Astrocyte of the hippocampus (primary cell): ENCODE results near the gene SPATA20.

ENCODE experiments used
- DNase-seq: peaks from one replicate; pipeline ENCODE4 v3.0.0; 2011; ENCODE audit warnings: low read depth, low spot score

Gene SPATA20

DNA sequence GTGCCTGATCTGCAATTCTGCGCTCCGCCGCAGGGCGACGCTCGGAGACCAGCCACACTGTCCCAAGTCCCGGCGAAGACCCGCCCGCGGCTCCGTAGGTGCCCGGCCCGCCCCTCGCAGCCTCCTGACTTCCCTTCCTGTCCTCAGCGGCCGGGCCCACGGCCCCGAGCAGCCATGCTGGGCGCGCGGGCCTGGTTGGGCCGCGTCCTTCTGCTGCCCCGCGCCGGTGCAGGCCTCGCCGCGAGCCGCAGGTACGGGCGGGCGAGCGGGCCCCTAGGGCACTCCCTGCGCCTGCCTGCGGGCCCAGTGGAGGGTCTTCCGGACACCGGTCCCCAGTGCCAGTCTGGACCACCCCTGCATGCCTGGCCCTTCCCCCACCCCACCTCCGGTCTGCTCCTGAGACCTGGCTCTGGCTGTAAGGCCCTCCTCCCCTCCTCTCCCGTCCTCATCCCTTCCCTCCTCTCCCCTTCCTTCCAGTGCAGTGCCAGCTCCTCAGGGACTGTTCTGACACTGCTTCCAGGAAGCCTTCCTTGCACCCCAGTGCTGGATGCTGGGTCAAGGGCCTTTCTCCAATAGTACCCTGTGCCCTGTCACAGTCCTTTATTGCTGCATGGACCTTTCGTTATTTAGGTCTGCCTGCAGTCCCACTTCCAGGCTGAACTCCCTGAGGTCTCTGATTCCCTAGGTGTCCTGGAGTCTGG lies at the start of gene SPATA20:
Gene SPATA20 (plus strand): TSS at position 140 of the 701 bp plus-strand sequence. CDS start 35 bp downstream, at position 175.
- peak; percentile 97 for DNase-seq

DNA sequence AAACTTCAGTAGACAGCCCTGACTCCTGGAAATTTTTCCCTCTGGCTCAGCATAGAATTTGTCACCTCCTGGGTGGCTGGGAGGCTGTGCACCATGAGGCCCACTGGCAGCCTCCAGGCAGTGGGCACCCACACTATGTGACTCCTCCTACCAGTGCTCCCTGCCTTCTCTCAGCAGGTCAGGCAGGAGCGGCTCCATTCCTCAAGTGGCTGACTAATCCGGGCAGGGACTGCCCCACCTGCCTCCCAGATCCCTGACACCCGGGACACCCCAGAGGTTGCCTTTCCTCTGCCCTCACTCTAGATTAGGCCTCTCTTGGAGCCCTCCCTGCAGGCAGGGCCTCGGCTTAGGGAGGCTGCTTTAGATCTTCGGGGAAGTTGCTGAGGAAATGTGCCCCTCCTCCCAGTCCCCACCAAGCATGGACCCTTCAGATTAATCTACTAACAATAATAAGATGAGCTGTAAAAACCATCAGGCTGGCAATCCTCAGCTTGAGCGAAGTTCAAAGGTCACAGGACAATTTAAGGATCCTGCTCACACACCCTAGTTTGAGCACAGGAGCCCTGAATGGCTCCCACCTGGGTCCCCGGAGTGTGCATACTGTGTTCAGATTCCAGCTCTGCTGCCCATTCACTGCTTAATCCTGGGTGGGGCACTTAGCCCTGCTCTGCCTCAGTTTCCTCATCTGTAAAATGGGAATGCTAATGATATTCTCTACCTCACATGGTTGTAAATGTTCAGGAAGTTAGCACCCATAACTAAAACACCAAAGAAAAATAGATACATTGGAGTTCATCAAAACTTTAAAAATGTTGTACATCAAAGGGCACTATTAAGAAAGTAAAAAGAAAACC lies 48.7 kb upstream of the SPATA20 start:
- no peak for DNase-seq

DNA sequence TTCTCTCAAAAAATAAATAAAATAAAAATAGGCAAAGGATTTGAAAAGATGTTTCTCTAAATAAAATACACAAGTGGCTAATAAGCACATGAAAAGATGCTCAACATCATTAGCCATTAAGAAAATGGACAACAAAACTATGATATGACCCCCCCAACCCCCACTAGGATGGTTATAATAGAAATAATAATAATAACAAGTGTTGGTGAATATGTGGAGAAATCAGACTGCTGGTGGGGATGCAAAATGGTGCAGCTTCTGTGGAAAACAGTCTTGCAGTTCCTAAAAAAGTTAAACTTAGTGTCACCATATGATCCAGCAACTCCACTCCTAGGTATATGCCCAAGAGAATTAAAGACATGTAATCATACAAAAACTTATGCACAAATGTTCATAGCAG lies 47.7 kb upstream of the SPATA20 start:
- no peak for DNase-seq

DNA sequence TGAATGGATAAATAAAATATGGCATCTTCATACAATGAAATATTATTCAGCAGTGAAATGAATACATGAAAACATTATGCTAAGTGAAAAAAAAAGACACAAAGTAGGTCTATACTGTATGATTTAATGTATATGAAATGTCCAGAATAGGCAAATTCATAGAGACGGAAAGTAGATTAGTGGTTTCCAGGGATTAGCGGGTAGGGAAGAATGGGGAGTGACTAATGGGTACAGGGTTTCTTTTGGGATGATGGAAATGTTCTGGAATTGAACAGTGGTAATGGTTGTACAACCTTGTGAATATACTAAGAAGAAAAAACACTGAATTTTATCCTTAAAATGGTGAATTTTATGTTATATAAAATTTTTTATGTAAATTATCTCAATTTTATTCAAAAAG lies 47.3 kb upstream of the SPATA20 start:
- no peak for DNase-seq

DNA sequence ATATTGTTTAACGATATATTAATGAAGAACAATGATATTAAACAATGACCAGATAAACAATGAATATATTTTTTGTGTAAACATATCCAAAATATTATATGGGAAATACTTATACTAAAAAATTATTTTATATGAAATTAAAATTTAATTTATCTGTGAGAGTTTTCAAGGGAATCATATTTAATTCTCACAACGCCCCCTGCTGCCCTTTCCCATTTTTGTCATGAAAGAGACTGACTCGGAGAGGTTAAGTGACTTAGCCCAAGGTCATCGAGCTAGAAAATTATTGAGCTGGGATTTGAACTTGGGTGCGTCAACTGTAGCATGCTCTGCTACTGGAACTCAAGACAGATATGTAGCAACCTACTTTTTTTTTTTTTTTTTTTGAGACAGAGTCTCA lies 45.9 kb upstream of the SPATA20 start:
- DNase-seq = no peak

DNA sequence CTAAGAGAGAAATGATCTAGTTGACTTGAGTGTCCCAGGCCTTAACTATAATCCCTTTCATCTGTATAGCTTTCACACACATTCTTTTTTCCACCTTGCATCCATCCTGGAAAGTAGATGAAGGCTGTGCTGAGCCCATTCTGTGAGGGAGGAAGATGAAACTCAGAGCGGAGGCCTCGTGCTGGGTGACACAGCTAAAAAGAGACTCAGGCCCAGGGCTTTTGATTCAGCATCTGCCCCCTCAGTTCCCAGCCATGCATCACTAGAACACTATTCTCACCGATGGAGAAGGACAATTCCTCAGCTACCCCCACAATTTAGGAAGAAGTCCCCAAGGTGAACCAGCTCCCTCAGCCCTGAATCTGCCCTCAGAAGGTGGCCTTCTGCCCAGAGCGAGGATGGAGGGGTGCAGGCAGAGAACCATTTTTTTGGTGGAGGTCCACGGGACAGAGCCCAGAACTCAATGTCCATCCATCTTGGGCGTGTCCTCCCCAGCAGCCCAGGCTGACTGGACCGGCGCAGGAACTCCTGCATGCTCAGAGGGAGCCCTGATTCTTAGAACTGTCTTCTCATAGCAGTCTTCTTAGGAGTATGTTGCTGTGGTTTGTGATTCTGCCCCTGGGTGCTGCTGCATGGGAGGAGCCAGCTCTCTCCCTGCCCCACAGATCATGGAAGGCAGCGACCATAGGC lies 44.5 kb upstream of the SPATA20 start:
- DNase-seq = no peak

DNA sequence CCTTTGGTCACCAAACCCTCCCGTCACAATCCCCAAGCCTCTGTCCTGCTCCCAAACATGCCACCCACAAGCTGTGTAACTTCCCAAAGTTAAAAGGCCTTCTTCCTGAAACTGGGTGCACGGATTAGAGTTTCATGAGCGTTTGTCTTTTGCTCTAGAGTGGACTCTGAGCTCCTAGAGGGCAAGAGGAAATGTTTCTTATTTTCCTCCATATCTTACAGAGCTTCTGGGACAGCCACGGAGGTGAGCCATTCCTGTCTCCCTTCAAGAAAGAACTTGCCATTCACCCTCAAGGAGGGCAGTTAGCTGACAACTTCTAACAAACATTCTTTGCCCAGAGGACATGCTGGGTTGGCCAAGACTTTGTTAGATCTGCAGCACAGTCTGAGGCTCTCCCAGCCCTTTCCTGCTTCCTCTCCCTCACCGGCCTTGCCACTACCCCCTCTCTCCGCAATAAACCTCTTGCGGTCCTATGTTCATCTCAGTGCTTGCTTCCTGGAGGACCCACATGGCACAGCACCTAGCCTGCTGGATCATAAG lies 41.3 kb upstream of the SPATA20 start:
- no peak for DNase-seq

GRCh38 chr17:50506298-50506697 lies 40.7 kb upstream of the SPATA20 start:
- DNase-seq = no peak

DNA sequence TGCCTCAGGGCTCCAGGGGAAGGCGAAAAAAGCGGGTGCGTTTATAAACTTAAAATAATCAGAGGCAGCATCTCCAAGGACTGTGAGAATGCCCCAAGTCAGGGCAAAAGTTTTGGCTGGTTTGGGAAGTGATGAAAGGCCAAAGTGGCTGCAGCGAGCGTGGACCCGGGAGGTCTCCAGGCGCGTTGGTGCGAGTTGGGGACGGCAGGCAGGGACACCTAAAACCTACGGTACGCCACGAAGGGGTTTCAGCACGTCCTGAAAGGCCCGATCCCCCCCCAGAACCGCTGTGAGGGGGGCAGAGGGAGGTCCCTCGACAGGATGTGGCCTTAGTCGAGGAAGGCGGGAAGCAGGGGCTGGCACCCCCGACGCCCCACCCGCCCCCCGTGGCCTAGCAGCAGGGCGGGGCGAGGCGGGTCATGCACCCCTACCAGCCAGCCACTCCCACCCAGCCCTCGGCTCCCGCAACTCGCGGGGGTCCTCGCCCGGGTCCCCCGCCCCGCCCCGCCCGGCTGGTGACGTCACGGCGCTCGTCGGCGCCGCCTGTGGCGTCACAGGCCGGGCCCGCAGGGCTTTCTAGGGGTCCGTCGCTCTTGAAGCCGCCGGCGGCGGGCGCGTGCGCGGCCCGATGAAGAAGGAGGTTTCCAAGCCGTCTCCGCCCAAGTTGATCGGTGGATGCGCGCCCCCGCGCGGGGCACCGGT lies 39.0 kb upstream of the SPATA20 start, which contains the start of gene MYCBPAP:
Gene MYCBPAP (plus strand): TSS at position 569 of the 702 bp plus-strand sequence. CDS start 236 bp downstream, outside the sequence.
- DNase-seq = peak; percentile 91

DNA sequence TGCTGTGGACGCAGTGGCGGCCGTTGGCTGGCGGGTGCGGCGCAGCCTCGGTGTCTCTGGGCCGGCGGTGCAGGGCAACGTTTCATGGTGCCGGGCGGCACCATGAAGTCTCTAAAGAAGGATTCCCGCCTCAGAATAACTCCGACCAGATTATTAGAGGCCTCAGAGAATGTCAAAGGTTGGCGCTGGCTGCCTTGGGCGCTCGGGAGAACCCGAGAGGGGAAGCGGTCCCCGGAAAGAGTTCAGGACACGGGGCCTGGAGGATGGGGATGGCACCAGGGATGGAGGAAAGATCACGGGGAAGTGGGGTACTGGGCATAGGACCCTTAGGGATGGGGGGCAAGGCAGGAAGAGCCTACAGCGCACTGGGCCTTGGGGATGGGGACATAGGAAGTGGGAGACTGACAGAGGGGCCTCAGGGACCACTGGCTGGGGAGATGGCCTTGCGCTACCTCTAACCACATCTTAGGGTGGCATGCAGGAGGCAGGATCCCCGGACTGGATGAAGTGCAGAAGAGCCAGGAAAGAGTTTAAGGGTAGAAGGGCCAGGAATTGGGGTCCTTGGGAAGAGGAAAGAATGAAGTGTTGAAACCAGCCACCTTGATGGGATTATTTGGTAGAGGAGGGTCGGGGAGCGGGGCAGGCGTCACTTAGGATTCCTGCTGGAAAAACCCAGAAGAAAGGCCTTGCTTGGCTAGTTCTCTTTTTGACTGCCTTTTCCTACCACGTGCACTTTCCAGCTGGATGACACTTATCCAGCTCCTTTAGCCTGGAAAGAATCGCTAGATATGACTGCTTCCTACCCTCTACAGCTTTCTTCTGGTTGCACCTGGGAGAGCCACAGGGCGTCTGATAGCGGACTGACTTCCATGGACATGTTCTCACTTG lies 38.2 kb upstream of the SPATA20 start:
- DNase-seq = no peak

DNA sequence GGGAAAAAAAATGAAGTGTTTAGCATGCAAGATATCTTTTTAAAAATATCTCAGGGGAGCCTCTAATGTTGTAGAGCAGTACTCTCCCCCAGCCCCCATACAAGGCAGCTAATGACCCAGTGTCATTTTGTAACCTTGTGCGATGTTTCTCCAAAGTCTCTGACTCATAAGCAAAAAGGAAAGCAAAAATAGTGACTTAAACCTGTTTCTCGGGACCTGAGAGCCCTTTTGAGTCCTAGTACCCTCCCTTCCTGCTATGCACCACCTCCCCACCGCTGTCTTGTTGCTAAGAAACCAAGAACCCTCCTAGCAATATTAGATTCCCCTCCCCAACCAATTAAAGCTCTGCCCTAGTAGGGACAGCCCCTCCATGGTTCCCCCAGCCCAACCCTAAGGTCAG lies 35.9 kb upstream of the SPATA20 start:
- DNase-seq = no peak

GRCh38 chr17:50513495-50513894 lies 33.5 kb upstream of the SPATA20 start:
- DNase-seq = no peak

- no peak for DNase-seq
Observed at GRCh38 chr17:50514388-50514787, 32.6 kb upstream of the SPATA20 start.

DNA sequence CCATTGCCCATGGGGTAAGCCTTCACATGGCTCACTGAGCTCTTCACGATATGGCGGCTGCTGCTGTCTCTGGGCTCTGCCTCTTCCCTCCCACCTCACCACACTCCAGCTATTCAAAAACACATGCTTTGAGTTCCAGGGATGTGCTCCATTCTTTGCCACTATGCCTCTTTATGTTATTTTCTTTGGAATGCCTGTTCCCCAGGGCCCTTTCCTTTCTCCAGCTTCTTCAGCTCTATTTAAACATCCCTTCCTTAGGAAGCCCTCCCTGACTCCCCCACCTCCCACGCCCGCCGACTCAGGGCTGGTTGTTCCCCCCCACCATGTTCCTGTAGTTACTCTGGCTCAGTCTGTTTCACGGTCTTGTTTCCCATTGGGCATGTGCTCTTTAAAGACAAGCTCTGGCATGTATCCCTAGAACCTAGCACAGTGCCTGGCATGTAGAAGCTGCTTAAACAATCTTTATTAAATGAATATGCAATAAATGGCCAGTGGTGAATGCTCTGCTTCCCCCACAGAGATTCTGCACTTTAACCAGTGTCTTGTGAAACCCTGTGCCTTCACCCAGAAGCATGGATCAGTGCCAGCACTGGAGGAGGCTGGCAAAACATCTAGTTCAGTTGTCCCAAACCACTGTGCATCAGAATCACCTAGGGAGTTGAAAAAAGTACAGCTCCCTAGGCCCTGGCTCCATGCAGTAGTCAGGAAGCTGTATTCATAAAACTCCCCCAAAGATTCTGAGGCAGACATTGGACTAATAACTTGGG lies 31.9 kb upstream of the SPATA20 start:
- peak; percentile 57 for DNase-seq

DNA sequence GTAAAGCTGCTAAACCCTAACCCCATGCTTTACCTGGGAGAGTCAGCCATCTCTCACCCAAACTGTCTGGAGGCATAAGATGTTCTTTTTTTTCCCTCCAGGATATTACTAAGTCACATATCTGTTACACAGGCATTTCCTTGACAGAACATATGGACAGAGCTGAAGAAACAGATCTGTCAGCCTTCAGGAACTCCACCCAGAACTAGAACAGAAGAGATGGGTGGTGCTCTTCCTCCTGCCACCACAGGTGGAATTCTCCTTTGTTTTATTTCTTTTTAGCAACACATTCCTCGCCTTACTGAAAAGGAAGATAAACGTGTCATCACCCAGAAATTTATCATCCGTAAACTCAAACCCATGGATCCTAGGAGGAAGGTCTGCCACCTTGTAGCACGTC lies 30.0 kb upstream of the SPATA20 start:
- DNase-seq = no peak

- DNase-seq = no peak
Observed at GRCh38 chr17:50517504-50518383, 29.2 kb upstream of the SPATA20 start.

GRCh38 chr17:50518384-50519023 lies 28.5 kb upstream of the SPATA20 start:
- DNase-seq = no peak
